Measurements from ENCODE around the gene PDP2.

DNA sequence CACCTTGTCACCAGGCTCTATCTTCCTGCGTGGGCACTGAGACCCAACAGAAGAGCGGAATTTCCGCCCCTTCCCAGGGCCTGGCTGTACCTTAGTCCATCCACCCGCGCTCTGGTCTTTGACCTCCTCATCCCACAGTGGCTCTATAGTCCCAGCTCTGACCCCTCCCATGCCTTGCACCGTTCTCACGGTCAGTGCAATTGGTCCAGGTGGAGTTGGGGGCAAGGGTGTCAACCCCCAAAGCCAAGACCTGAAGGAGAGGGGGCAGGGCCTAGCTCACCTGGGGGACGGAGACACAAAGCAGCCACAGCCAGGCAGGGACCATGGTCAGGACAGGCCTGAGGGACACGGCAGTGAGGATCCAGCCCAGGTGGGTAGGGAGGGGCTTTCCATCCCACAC lies 37.4 kb downstream of the PDP2 start:
- no peak for TF ChIP-seq CTCF (IDR thresholded peaks at IDR 0.05; ENCODE audit: borderline replicate concordance, extremely low read depth, low read length, poor library complexity, severe bottlenecking)
- TF ChIP-seq EZH2 (IDR thresholded peaks at IDR 0.05; ENCODE audit: borderline replicate concordance, low read depth, low read length, severe bottlenecking) = no peak
